GM12878 (cell line): Measurements from ENCODE around the gene RTF1. TPM values are rescaled to one million over a fixed set of nuclear protein-coding genes. Genes with fewer than 3 reads are reported as not detected.

ENCODE experiments used
- CEBPB ChIP-seq, 2 experiments: fragments of 150-350 bp in 1 of 2; IDR thresholded peaks; 2 replicates each; pipeline ENCODE4 v1.6.1; 2012 to 2014; ENCODE audit warnings: low read depth in 2 of 2, low read length in 2 of 2, borderline replicate concordance in 1 of 2, inconsistent platforms in 1 of 2
- EGR1 ChIP-seq, 2 experiments: IDR thresholded peaks; 1 replicate in 1 of 2; 2 replicates in 1 of 2; pipeline ENCODE4 v1.6.1; 2011 to 2012; ENCODE audit warnings: low read depth in 2 of 2, low read length in 2 of 2, borderline replicate concordance in 1 of 2, mild to moderate bottlenecking in 1 of 2, moderate library complexity in 1 of 2
- EP300 ChIP-seq, 2 experiments: fragments of 150-350 bp in 1 of 2; IDR thresholded peaks; 2 replicates each; pipeline ENCODE4 v1.6.1; 2011 to 2012; ENCODE audit warnings: low read depth in 2 of 2, low read length in 2 of 2, borderline replicate concordance in 1 of 2, improper control_type of control experiment in 1 of 2, inconsistent platforms in 1 of 2; ENCODE audit not compliant: control insufficient read depth in 1 of 2
- FOS ChIP-seq: IDR thresholded peaks from 3 replicates; pipeline ENCODE4 v1.6.1; 2011; ENCODE audit warnings: borderline replicate concordance; ENCODE audit not compliant: insufficient read length; ENCODE audit errors: extremely low read depth
- FOXM1 ChIP-seq: IDR thresholded peaks from 2 replicates; pipeline ENCODE4 v1.6.1; 2012; ENCODE audit warnings: low read depth, mild to moderate bottlenecking, inconsistent platforms, low read length, moderate library complexity
- HSF1 ChIP-seq: fragments of 150-350 bp; IDR thresholded peaks from 2 replicates; pipeline ENCODE4 v1.6.1; 2014; ENCODE audit warnings: mild to moderate bottlenecking, low read depth, low read length
- IKZF2 ChIP-seq, 2 experiments: fragments of 450-650 bp; IDR thresholded peaks; 2 replicates each; pipeline ENCODE4 v1.6.1; 2017; ENCODE audit warnings: mild to moderate bottlenecking in 2 of 2, moderate library complexity in 2 of 2
- IRF4 ChIP-seq: IDR thresholded peaks from 2 replicates; pipeline ENCODE4 v1.6.1; 2011; ENCODE audit warnings: low read depth, low read length
- JUNB ChIP-seq: IDR thresholded peaks from 2 replicates; pipeline ENCODE4 v1.6.1; 2016; ENCODE audit warnings: antibody characterized with exemption, mild to moderate bottlenecking
- NFYA ChIP-seq: IDR thresholded peaks from 2 replicates; pipeline ENCODE4 v1.6.1; 2011; ENCODE audit warnings: low read depth, mild to moderate bottlenecking, low read length, improper control_type of control experiment, borderline replicate concordance
- NFYB ChIP-seq: IDR thresholded peaks from 2 replicates; pipeline ENCODE4 v1.6.1; 2011; ENCODE audit warnings: low read depth, mild to moderate bottlenecking, low read length, improper control_type of control experiment, moderate library complexity; ENCODE audit not compliant: insufficient read depth
- RCOR1 ChIP-seq: conservative IDR thresholded peaks from 2 replicates; pipeline ENCODE4 v1.6.1; 2012; ENCODE audit warnings: low read depth, low read length, improper control_type of control experiment
- SRF ChIP-seq, 2 experiments: IDR thresholded peaks; 2 replicates each; pipeline ENCODE4 v1.6.1; 2011; ENCODE audit warnings: low read depth in 2 of 2, low read length in 2 of 2, mild to moderate bottlenecking in 1 of 2, moderate library complexity in 1 of 2
- TCF12 ChIP-seq: IDR thresholded peaks from 2 replicates; pipeline ENCODE4 v1.6.1; 2011; ENCODE audit warnings: low read depth, mild to moderate bottlenecking, low read length
- YY1 ChIP-seq: IDR thresholded peaks from 2 replicates; pipeline ENCODE4 v1.6.1; 2011; ENCODE audit warnings: low read depth, mild to moderate bottlenecking, low read length
- ZNF207 ChIP-seq: fragments of 450-650 bp; IDR thresholded peaks from 2 replicates; pipeline ENCODE4 v1.6.1; 2014; ENCODE audit warnings: antibody characterized with exemption, mild to moderate bottlenecking, borderline replicate concordance
- polyA plus RNA-seq, 11 experiments: library from polyadenylated mRNA; depleted of rRNA in 4 of 11; unstranded in 6 of 11; stranded (reverse) in 5 of 11; fragments of >200 nt; fragmentation: Nextera tagmentation in 4 of 11; fragmentation: Illumina TruSeq in 1 of 11; extraction: Ambion mirVana in 4 of 11; extraction: Trizol in 1 of 11; gene quantifications; 1 replicate in 1 of 11; 2 replicates in 10 of 11; pipeline versions ENCODE4 v1.2.1 to v1.2.3, GENCODE V29; 2011 to 2016; ENCODE audit warnings: inconsistent platforms in 2 of 11, missing spikeins in 2 of 11, low read depth in 1 of 11
- total RNA-seq, 4 experiments: library from RNA; depleted of rRNA in 3 of 4; stranded (reverse); fragments of >200 nt in 3 of 4; fragmentation: Illumina TruSeq in 1 of 4; extraction: Trizol in 1 of 4; gene quantifications; 2 replicates each; pipeline versions ENCODE4 v1.2.1 to v1.2.3, GENCODE V29; 2013 to 2021
- TF ChIP-seq, protein P1 (sequence below): fragments of 450-650 bp; formaldehyde crosslinking; IDR thresholded peaks from 2 replicates; pipeline ENCODE4 v1.4.0; 2020; ENCODE audit warnings: mild to moderate bottlenecking, moderate library complexity
- TF ChIP-seq, protein P2 (sequence below): fragments of 450-650 bp; formaldehyde crosslinking; IDR thresholded peaks from 2 replicates; pipeline ENCODE4 v1.4.0; 2022; ENCODE audit warnings: mild to moderate bottlenecking, moderate library complexity
- TF ChIP-seq, protein P3 (sequence below): fragments of 450-650 bp; IDR thresholded peaks from 2 replicates; pipeline ENCODE4 v1.6.1; 2017; ENCODE audit warnings: low read depth, mild to moderate bottlenecking, moderate library complexity

RTF1 gene
- total and polyA plus RNA-seq, 10 of the 15 experiments (the other 5 are each of a cell fraction or from before 2014, with no cell fraction given) = 7.2 to 67.9 (median 32.3) TPM

DNA sequence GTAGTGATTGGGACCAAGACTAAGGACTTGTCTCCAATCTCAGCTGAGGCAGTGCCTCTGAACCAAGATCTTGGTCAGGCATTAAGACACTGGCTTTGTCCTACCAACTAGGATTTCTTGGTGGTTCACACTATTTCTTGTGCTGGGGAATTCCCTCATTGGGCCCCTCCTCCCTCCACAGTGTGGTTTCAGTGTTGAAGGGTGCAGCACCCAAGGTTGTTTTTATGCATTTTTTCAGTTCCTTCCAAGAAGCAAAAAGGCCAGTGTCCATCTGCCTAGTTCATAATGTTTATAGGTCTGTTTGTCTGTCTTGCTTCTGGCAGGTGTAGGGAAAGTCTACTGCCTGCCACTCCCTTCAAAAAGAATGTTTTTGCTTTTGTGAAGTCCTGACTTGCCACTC is 66.2 kb downstream of the RTF1 start (continued):
- TF ChIP-seq, protein P1, sequence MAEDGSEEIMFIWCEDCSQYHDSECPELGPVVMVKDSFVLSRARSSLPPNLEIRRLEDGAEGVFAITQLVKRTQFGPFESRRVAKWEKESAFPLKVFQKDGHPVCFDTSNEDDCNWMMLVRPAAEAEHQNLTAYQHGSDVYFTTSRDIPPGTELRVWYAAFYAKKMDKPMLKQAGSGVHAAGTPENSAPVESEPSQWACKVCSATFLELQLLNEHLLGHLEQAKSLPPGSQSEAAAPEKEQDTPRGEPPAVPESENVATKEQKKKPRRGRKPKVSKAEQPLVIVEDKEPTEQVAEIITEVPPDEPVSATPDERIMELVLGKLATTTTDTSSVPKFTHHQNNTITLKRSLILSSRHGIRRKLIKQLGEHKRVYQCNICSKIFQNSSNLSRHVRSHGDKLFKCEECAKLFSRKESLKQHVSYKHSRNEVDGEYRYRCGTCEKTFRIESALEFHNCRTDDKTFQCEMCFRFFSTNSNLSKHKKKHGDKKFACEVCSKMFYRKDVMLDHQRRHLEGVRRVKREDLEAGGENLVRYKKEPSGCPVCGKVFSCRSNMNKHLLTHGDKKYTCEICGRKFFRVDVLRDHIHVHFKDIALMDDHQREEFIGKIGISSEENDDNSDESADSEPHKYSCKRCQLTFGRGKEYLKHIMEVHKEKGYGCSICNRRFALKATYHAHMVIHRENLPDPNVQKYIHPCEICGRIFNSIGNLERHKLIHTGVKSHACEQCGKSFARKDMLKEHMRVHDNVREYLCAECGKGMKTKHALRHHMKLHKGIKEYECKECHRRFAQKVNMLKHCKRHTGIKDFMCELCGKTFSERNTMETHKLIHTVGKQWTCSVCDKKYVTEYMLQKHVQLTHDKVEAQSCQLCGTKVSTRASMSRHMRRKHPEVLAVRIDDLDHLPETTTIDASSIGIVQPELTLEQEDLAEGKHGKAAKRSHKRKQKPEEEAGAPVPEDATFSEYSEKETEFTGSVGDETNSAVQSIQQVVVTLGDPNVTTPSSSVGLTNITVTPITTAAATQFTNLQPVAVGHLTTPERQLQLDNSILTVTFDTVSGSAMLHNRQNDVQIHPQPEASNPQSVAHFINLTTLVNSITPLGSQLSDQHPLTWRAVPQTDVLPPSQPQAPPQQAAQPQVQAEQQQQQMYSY (CRISPR knock-in tag) = no peak
- TF ChIP-seq CEBPB (IDR thresholded peaks at IDR 0.05; ENCODE audit: borderline replicate concordance in 1 of 2, low read depth in 2 of 2, low read length in 2 of 2) (no peak), SRF (IDR thresholded peaks at IDR 0.05; ENCODE audit: low read depth in 2 of 2, low read length in 2 of 2) (no peak), NFYB (no peak), EGR1 (IDR thresholded peaks at IDR 0.05; ENCODE audit: borderline replicate concordance in 1 of 2, low read depth in 2 of 2, low read length in 2 of 2) (no peak), HSF1 (no peak), FOXM1 (no peak), RCOR1 (no peak), ZNF207 (0 out of 2 replicates have a peak, but pooled peaks have one; percentile 18), IKZF2 (IDR thresholded peaks at IDR 0.05) (peak; percentile 38 to 69; a peak in 3 of 4 replicates), EP300 (IDR thresholded peaks at IDR 0.05; ENCODE audit: borderline replicate concordance in 1 of 2, control insufficient read depth in 1 of 2, low read depth in 2 of 2, low read length in 2 of 2) (0 out of 4 replicates have a peak, but pooled peaks of 1 of the 2 experiments have one; percentile 56), NFYA (no peak), FOS (no peak), YY1 (no peak), IRF4 (peak; percentile 41; the same call in 1 of the 2 replicates), TCF12 (no peak), JUNB (no peak)
- TF ChIP-seq, protein P2, sequence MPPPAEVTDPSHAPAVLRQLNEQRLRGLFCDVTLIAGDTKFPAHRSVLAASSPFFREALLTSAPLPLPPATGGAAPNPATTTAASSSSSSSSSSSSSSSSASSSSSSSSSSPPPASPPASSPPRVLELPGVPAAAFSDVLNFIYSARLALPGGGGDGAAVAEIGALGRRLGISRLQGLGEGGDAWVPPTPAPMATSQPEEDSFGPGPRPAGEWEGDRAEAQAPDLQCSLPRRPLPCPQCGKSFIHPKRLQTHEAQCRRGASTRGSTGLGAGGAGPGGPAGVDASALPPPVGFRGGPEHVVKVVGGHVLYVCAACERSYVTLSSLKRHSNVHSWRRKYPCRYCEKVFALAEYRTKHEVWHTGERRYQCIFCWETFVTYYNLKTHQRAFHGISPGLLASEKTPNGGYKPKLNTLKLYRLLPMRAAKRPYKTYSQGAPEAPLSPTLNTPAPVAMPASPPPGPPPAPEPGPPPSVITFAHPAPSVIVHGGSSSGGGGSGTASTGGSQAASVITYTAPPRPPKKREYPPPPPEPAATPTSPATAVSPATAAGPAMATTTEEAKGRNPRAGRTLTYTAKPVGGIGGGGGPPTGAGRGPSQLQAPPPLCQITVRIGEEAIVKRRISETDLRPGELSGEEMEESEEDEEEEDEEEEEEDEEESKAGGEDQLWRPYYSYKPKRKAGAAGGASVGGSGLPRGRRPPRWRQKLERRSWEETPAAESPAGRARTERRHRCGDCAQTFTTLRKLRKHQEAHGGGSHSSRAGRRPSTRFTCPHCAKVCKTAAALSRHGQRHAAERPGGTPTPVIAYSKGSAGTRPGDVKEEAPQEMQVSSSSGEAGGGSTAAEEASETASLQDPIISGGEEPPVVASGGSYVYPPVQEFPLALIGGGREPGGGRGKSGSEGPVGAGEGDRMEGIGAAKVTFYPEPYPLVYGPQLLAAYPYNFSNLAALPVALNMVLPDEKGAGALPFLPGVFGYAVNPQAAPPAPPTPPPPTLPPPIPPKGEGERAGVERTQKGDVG (CRISPR knock-in tag) = no peak
- TF ChIP-seq, protein P3, sequence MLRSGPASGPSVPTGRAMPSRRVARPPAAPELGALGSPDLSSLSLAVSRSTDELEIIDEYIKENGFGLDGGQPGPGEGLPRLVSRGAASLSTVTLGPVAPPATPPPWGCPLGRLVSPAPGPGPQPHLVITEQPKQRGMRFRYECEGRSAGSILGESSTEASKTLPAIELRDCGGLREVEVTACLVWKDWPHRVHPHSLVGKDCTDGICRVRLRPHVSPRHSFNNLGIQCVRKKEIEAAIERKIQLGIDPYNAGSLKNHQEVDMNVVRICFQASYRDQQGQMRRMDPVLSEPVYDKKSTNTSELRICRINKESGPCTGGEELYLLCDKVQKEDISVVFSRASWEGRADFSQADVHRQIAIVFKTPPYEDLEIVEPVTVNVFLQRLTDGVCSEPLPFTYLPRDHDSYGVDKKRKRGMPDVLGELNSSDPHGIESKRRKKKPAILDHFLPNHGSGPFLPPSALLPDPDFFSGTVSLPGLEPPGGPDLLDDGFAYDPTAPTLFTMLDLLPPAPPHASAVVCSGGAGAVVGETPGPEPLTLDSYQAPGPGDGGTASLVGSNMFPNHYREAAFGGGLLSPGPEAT = peak; percentile 55; the same call in 1 of the 2 replicates
